SH-SY5Y (cell line): ENCODE measurements around the gene WDFY4.

Experiments used
- GATA2 ChIP-seq: IDR thresholded peaks from 2 replicates; pipeline ENCODE4 v1.6.1; 2011; ENCODE audit warnings: mild to moderate bottlenecking, low read depth, low read length
- GATA3 ChIP-seq: IDR thresholded peaks from 2 replicates; pipeline ENCODE4 v1.6.1; 2011; ENCODE audit warnings: low read depth, mild to moderate bottlenecking, low read length, moderate library complexity

GRCh38 chr10:48791267-48791928, 106.7 kb downstream of the WDFY4 start:
- TF ChIP-seq GATA2 (no peak), GATA3 (no peak)
